ENCODE data around the gene POLR2I. TPM values are rescaled to one million over a fixed set of nuclear protein-coding genes. Genes with fewer than 3 reads are reported as not detected.

POLR2I gene
- total RNA-seq, 1 donor from 2014 or later, result 62.2 TPM

DNA sequence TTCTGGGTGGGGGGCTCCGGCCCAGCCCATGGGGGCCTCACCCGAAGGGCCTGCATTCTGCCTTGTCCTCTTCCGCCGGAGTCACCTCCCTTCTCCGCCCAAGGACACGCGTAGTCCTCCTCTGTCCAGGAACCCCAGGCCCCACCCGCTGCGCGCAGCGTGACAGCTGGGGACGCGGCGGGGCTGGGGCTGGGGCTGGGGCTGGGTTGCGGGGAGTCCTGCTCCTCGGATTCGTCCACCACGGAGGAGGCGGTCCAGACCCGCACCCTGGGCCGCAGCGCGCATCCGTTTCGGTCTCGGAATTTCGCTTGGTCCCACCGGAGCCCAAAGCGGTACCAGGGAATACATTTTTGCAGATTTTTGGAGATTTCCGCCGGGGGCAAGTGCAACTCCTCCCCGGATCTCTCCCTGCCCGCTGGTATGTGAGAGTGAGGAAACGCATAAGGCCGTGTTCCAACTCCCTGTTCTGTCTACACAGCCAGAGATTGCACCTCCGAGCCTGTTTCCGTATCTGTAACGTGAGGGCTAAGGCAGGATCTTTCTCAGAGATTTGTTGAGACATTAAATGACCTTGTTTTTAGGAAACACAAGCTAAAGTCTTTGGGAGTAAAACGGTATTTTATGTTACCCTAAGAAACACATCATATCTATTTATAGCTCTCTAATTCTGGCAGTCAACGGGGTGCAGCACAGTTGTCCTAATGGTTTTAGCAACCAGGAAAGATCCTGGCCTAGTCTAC lies 37.8 kb upstream of the POLR2I start, which contains the start of gene COX7A1:
Gene COX7A1 (minus strand): TSS at position 96 of the 740 bp plus-strand sequence. CDS start 40 bp downstream, at position 56.
- H3K9me3 Mint-ChIP-seq (ENCODE audit: unreplicated experiment), result no peaks in the 10 kb centered on the region
- H3K36me3 Mint-ChIP-seq (ENCODE audit: unreplicated experiment), result peaks cover 31% of the 10 kb centered on the region
- TF ChIP-seq, protein P1, sequence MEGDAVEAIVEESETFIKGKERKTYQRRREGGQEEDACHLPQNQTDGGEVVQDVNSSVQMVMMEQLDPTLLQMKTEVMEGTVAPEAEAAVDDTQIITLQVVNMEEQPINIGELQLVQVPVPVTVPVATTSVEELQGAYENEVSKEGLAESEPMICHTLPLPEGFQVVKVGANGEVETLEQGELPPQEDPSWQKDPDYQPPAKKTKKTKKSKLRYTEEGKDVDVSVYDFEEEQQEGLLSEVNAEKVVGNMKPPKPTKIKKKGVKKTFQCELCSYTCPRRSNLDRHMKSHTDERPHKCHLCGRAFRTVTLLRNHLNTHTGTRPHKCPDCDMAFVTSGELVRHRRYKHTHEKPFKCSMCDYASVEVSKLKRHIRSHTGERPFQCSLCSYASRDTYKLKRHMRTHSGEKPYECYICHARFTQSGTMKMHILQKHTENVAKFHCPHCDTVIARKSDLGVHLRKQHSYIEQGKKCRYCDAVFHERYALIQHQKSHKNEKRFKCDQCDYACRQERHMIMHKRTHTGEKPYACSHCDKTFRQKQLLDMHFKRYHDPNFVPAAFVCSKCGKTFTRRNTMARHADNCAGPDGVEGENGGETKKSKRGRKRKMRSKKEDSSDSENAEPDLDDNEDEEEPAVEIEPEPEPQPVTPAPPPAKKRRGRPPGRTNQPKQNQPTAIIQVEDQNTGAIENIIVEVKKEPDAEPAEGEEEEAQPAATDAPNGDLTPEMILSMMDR (IDR thresholded peaks at IDR 0.05), result no peak
- no peaks in the 10 kb centered on the region for H3K27me3 Mint-ChIP-seq (ENCODE audit: unreplicated experiment)
- DNase-seq (ENCODE audit: extremely low spot score, unreplicated experiment), result no peak
- no peaks in the 10 kb centered on the region for H3K4me1 Mint-ChIP-seq (ENCODE audit: unreplicated experiment)
- H3K27ac Mint-ChIP-seq (ENCODE audit: unreplicated experiment), result no peak within 1 kb of the TSS
- no peak within 1 kb of the TSS for H3K4me3 Mint-ChIP-seq (ENCODE audit: unreplicated experiment)

DNA sequence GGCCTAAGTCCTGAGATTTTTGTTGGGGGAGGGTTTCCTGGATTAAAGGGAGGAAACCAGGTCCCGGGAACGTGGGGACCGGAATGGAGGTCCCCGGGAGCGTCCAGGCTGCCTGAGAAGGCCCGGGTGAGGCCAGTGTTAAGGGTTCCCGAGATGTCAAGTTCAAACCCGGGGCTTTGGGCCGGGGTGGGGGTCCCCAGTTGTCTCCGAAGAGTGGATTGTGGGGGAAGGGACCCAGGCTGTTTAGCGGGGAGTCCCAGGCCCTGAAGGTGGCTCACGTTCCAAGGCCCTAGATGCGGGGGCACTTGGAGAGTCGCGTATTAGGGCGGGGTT lies 37.3 kb upstream of the POLR2I start:
- H3K27me3 Mint-ChIP-seq (ENCODE audit: unreplicated experiment), result no peaks in the 10 kb centered on the region
- H3K4me1 Mint-ChIP-seq (ENCODE audit: unreplicated experiment), result no peaks in the 10 kb centered on the region
- no peak for DNase-seq (ENCODE audit: extremely low spot score, unreplicated experiment)
- no peak overlapping the region for H3K4me3 Mint-ChIP-seq (ENCODE audit: unreplicated experiment)
- TF ChIP-seq, protein P1 (IDR thresholded peaks at IDR 0.05), result no peak
- no peak overlapping the region for H3K27ac Mint-ChIP-seq (ENCODE audit: unreplicated experiment)
- H3K36me3 Mint-ChIP-seq (ENCODE audit: unreplicated experiment), result peaks cover 34% of the 10 kb centered on the region
- no peaks in the 10 kb centered on the region for H3K9me3 Mint-ChIP-seq (ENCODE audit: unreplicated experiment)

DNA sequence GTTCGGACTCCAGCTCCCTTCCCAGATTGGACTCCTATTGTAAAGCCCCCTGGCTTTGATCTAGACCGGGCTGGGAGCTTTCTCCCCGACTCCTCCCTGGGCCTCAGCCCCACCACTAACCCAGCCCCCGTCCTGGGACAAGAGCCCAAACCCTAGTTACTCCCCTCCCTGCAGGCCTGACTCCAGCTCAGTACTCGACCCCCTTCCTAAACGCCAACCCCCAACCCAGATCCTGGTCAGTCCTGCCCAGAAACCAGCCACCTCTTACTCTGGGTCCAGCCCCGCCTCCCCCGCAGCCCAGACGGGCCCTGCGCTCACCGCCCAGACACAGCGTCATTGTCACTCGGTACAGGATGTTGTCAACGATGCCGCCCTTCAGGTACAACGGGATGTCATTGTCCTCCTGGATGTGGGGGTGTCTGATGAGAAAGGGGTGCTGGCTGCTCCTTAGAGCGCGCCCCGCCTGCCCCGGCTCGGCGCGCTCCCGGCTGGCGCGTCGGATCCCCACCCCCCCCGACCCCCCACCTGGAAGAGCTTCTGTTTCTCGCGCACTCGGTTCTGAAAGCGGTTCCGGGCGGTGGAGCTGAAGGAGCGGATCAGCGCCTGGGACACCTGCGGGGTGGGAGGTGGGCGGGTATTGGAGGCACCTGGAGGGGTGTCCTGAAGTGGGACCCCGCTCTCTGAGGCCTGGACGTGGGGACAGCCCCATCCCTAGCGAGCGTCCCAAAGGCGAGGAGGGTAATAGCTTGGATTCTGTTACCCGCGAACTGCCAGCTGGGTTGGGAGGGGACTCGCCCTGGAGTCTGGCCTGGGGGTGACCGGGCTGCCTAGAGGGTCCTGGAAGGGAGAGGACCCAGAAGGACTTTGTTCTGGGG lies 36.7 kb upstream of the POLR2I start:
- Mint-ChIP-seq H3K4me3 (ENCODE audit: unreplicated experiment) (no peak overlapping the region), H3K27me3 (ENCODE audit: unreplicated experiment) (no peaks in the 10 kb centered on the region), H3K27ac (ENCODE audit: unreplicated experiment) (no peak overlapping the region)

DNA sequence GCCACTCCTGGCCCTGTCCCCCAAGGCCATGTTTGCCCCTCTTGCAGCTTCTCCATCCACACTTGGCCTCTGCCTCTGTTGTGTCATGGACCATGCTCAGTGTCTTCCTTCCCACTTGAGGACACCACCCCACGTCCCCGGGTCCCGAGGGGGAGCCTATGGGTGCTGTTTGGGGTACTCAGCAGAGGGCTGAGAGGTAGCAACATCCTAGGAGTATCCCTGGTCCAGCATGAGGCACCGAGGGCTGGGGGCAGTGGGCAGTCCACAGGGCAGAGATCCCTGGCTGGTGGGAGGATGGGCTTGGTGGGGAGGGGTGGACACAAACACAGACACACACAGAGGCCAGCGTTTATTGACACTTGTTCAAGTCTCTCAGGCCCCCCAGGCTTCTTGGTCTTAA lies 35.9 kb upstream of the POLR2I start:
- no peaks in the 10 kb centered on the region for H3K27me3 Mint-ChIP-seq (ENCODE audit: unreplicated experiment)
- TF ChIP-seq, protein P1 (IDR thresholded peaks at IDR 0.05), result no peak
- no peaks in the 10 kb centered on the region for H3K9me3 Mint-ChIP-seq (ENCODE audit: unreplicated experiment)
- H3K27ac Mint-ChIP-seq (ENCODE audit: unreplicated experiment), result no peak overlapping the region
- H3K4me3 Mint-ChIP-seq (ENCODE audit: unreplicated experiment), result no peak overlapping the region
- H3K4me1 Mint-ChIP-seq (ENCODE audit: unreplicated experiment), result no peaks in the 10 kb centered on the region
- no peak for DNase-seq (ENCODE audit: extremely low spot score, unreplicated experiment)
- peaks cover 48% of the 10 kb centered on the region for H3K36me3 Mint-ChIP-seq (ENCODE audit: unreplicated experiment)

More for the DNA sequence above, 36.7 kb upstream of the POLR2I start:
- TF ChIP-seq, protein P1 (IDR thresholded peaks at IDR 0.05), result no peak
- Mint-ChIP-seq H3K4me1 (ENCODE audit: unreplicated experiment) (no peaks in the 10 kb centered on the region), H3K9me3 (ENCODE audit: unreplicated experiment) (no peaks in the 10 kb centered on the region), H3K36me3 (ENCODE audit: unreplicated experiment) (peaks cover 40% of the 10 kb centered on the region)
- DNase-seq (ENCODE audit: extremely low spot score, unreplicated experiment), result no peak
